HG03095 (cell line): ENCODE data around the gene PDCD1.
"Not testable (repeated sequence)": the region's sequence is repeated elsewhere in the genome, so short reads cannot be mapped to it uniquely, and the experiment has no call there.

Experiments used
- ATAC-seq: cut with Tn5 transposase; IDR thresholded peaks from one replicate; pipeline ENCODE4 v1.9.1; 2021; ENCODE audit warnings: moderate library complexity; ENCODE audit not compliant: unreplicated experiment

Gene PDCD1

GRCh38 chr2:241879326-241879725, 20.6 kb upstream of the PDCD1 start:
- ATAC-seq: no peak

GRCh38 chr2:241877989-241878970, 19.6 kb upstream of the PDCD1 start:
- ATAC-seq: no peak

- ATAC-seq: no peak
Measured at GRCh38 chr2:241877197-241877685, 18.5 kb upstream of the PDCD1 start.

- no peak for ATAC-seq
Measured at GRCh38 chr2:241876528-241877196, 18.0 kb upstream of the PDCD1 start.

- ATAC-seq: not testable (repeated sequence)
Measured at GRCh38 chr2:241875754-241876527, 17.2 kb upstream of the PDCD1 start.

GRCh38 chr2:241874277-241874925, 15.7 kb upstream of the PDCD1 start:
- ATAC-seq: no peak

- ATAC-seq: no peak
Measured at GRCh38 chr2:241873803-241874110, 15.1 kb upstream of the PDCD1 start.

GRCh38 chr2:241873081-241873802, 14.5 kb upstream of the PDCD1 start:
- no peak for ATAC-seq

- ATAC-seq: no peak
Measured at GRCh38 chr2:241872313-241872642, 13.6 kb upstream of the PDCD1 start.

- no peak for ATAC-seq
Measured at GRCh38 chr2:241871538-241872312, 13.0 kb upstream of the PDCD1 start.

- no peak for ATAC-seq
Measured at GRCh38 chr2:241870611-241871537, 12.2 kb upstream of the PDCD1 start.

GRCh38 chr2:241870081-241870541, 11.4 kb upstream of the PDCD1 start:
- ATAC-seq: no peak

- no peak for ATAC-seq
Measured at GRCh38 chr2:241869087-241869961, 10.6 kb upstream of the PDCD1 start, which contains the start of gene RTP5. Gene RTP5, plus strand, starts transcription at chr2:241869729. Its CDS starts 28 bp downstream, at chr2:241869757.

GRCh38 chr2:241868661-241869081, 10.0 kb upstream of the PDCD1 start:
- no peak for ATAC-seq

GRCh38 chr2:241867776-241868420, 9.2 kb upstream of the PDCD1 start:
- no peak for ATAC-seq

- ATAC-seq: no peak
Measured at GRCh38 chr2:241866790-241867645, 8.3 kb upstream of the PDCD1 start.
